HEK293T (cell line): ENCODE data around the gene PHAF1.

Experiments used
- ARNT ChIP-seq: fragments of 450-650 bp; IDR thresholded peaks from 2 replicates; pipeline ENCODE4 v1.6.1; 2017; ENCODE audit warnings: mild to moderate bottlenecking
- ELF4 ChIP-seq: fragments of 450-650 bp; IDR thresholded peaks from 2 replicates; pipeline ENCODE4 v1.6.1; 2017; ENCODE audit warnings: antibody characterized with exemption
- FOXA1 ChIP-seq: fragments of 450-650 bp; IDR thresholded peaks from 2 replicates; pipeline ENCODE4 v1.6.1; 2016; ENCODE audit warnings: mild to moderate bottlenecking
- HDGF ChIP-seq: fragments of 450-650 bp; IDR thresholded peaks from 2 replicates; pipeline ENCODE4 v1.6.1; 2017; ENCODE audit warnings: antibody characterized with exemption, borderline replicate concordance
- L3MBTL2 ChIP-seq: fragments of 450-650 bp; conservative IDR thresholded peaks from 2 replicates; pipeline ENCODE4 v1.6.1; 2016; ENCODE audit warnings: mild to moderate bottlenecking
- LEF1 ChIP-seq: fragments of 450-650 bp; IDR thresholded peaks from 2 replicates; pipeline ENCODE4 v1.6.1; 2017; ENCODE audit warnings: mild to moderate bottlenecking, borderline replicate concordance
- PKNOX1 ChIP-seq: fragments of 450-650 bp; IDR thresholded peaks from 2 replicates; pipeline ENCODE4 v1.6.1; 2016
- SP1 ChIP-seq: fragments of 450-650 bp; IDR thresholded peaks from 2 replicates; pipeline ENCODE4 v1.6.1; 2017
- SUZ12 ChIP-seq: fragments of 450-650 bp; IDR thresholded peaks from 2 replicates; pipeline ENCODE4 v1.6.1; 2016; ENCODE audit warnings: mild to moderate bottlenecking
- TARDBP ChIP-seq: fragments of 450-650 bp; IDR thresholded peaks from 2 replicates; pipeline ENCODE4 v1.6.1; 2016

- no peak for TF ChIP-seq HDGF
- TF ChIP-seq FOXA1, result no peak
- no peak for TF ChIP-seq PKNOX1
- no peak for TF ChIP-seq LEF1
- no peak for TF ChIP-seq SP1
- TF ChIP-seq SUZ12, result no peak
- TF ChIP-seq ARNT, result no peak
- no peak for TF ChIP-seq ELF4
- no peak for TF ChIP-seq TARDBP
- no peak for TF ChIP-seq L3MBTL2
These were observed 84.5 kb downstream of the PHAF1 start for GRCh38 chr16:67194260-67194659.
